Neural progenitor cell (in vitro differentiated cells): ENCODE results near the gene OAS1. TPM values are rescaled to one million over a fixed set of nuclear protein-coding genes. Genes with fewer than 3 reads are reported as not detected.
"Not testable (repeated sequence)": the region's sequence is repeated elsewhere in the genome, so short reads cannot be mapped to it uniquely, and the experiment has no call there.

ENCODE experiments used
- DNase-seq: peaks from one replicate; pipeline ENCODE4 v3.0.0-alpha.2; 2016; ENCODE audit warnings: low spot score
- H2AFZ ChIP-seq: fragments of 200-600 bp; sonication (generic); replicated peaks from 2 replicates; pipeline ENCODE4 v1.6.1; 2016; ENCODE audit warnings: antibody characterized with exemption
- H3F3A ChIP-seq: fragments of 200-600 bp; sonication (generic); 2 replicates; pipeline ENCODE4 v1.6.1; 2016; ENCODE audit warnings: antibody characterized with exemption, low read depth
- H3K27ac ChIP-seq: fragments of 200-600 bp; sonication (generic); 2 replicates; pipeline ENCODE4 v1.5.1; 2016; ENCODE audit warnings: mild to moderate bottlenecking
- H3K27me3 ChIP-seq: fragments of 200-600 bp; sonication (generic); 2 replicates; pipeline ENCODE4 v1.6.1; 2016; ENCODE audit warnings: mild to moderate bottlenecking, moderate library complexity
- H3K36me3 ChIP-seq: fragments of 200-600 bp; sonication (generic); 2 replicates; pipeline ENCODE4 v1.5.1; 2016
- H3K4me1 ChIP-seq: fragments of 200-600 bp; sonication (generic); 2 replicates; pipeline ENCODE4 v1.6.1; 2016; ENCODE audit warnings: mixed run types
- H3K4me2 ChIP-seq: fragments of 200-600 bp; sonication (generic); 2 replicates; pipeline ENCODE4 v1.6.1; 2016
- H3K4me3 ChIP-seq: fragments of 200-600 bp; sonication (generic); 2 replicates; pipeline ENCODE4 v1.5.1; 2016
- H3K79me2 ChIP-seq: fragments of 200-600 bp; sonication (generic); 2 replicates; pipeline ENCODE4 v1.6.1; 2016; ENCODE audit warnings: low read depth
- H3K9ac ChIP-seq: fragments of 200-600 bp; sonication (generic); 2 replicates; pipeline ENCODE4 v1.6.1; 2016
- H3K9me3 ChIP-seq: fragments of 200-600 bp; sonication (generic); 2 replicates; pipeline ENCODE4 v1.5.1; 2016; ENCODE audit warnings: low read depth
- H4K20me1 ChIP-seq: fragments of 200-600 bp; sonication (generic); 2 replicates; pipeline ENCODE4 v1.6.1; 2016; ENCODE audit warnings: low read depth
- H3K27ac Mint-ChIP-seq: 3 replicates; pipeline ENCODE4 v1.8.0; 2021; ENCODE audit warnings: mixed read lengths
- H3K27me3 Mint-ChIP-seq: 2 replicates; pipeline ENCODE4 v1.8.0; 2022; ENCODE audit warnings: low read depth, mild to moderate bottlenecking, inconsistent platforms, moderate library complexity, mixed read lengths; ENCODE audit not compliant: insufficient read depth
- H3K36me3 Mint-ChIP-seq: 3 replicates; pipeline ENCODE4 v1.8.0; 2021; ENCODE audit warnings: mixed read lengths
- H3K4me1 Mint-ChIP-seq: 3 replicates; pipeline ENCODE4 v1.8.0; 2021; ENCODE audit warnings: mixed read lengths
- H3K4me3 Mint-ChIP-seq: 3 replicates; pipeline ENCODE4 v1.8.0; 2021; ENCODE audit warnings: mild to moderate bottlenecking, moderate library complexity, mixed read lengths
- H3K9me3 Mint-ChIP-seq: 3 replicates; pipeline ENCODE4 v1.8.0; 2020; ENCODE audit warnings: mixed read lengths
- EZH2 ChIP-seq: fragments of 200-600 bp; sonication (generic); IDR thresholded peaks from 2 replicates; pipeline ENCODE4 v1.6.1; 2017; ENCODE audit warnings: antibody characterized with exemption, mild to moderate bottlenecking, moderate library complexity
- EZH2phosphoT487 ChIP-seq: fragments of 200-600 bp; sonication (generic); IDR thresholded peaks from 2 replicates; pipeline ENCODE4 v1.6.1; 2017; ENCODE audit warnings: antibody characterized with exemption
- total RNA-seq: library from RNA; depleted of rRNA; stranded (reverse); fragments of >200 nt; gene quantifications from 2 replicates; pipeline ENCODE4 v1.2.3, GENCODE V29; 2015; ENCODE audit warnings: low replicate concordance
- TF ChIP-seq, protein P1 (sequence below): fragments of 200-600 bp; sonication (generic); IDR thresholded peaks from 2 replicates; pipeline ENCODE4 v1.5.1; 2017; ENCODE audit warnings: antibody characterized with exemption, mild to moderate bottlenecking

The OAS1 gene
- total RNA-seq, 1 donor from 2014 or later, result not detected

DNA sequence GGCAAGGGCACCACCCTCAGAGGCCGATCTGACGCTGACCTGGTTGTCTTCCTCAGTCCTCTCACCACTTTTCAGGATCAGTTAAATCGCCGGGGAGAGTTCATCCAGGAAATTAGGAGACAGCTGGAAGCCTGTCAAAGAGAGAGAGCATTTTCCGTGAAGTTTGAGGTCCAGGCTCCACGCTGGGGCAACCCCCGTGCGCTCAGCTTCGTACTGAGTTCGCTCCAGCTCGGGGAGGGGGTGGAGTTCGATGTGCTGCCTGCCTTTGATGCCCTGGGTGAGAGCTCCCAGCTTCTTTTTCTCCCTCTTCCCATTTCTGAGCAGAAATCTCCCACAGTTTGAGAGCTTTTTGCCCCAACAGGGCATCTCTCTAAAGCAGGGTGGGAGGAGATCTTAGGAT, 1.8 kb downstream of the OAS1 start:
- Histone ChIP-seq H3K4me3 (no peak overlapping the region), H3K4me2 (no peak overlapping the region), H3F3A (no peaks in the 10 kb centered on the region), H2AFZ (no peak overlapping the region), H3K36me3 (no peaks in the 10 kb centered on the region), H3K4me1 (peaks cover 6% of the 10 kb centered on the region), H3K79me2 (no peaks in the 10 kb centered on the region), H3K27me3 (no peaks in the 10 kb centered on the region), H4K20me1 (no peaks in the 10 kb centered on the region), H3K9me3 (peaks cover 5% of the 10 kb centered on the region), H3K27ac (no peak overlapping the region), H3K9ac (no peak overlapping the region)
- TF ChIP-seq EZH2 (no peak), EZH2phosphoT487 (no peak)
- TF ChIP-seq, protein P1, sequence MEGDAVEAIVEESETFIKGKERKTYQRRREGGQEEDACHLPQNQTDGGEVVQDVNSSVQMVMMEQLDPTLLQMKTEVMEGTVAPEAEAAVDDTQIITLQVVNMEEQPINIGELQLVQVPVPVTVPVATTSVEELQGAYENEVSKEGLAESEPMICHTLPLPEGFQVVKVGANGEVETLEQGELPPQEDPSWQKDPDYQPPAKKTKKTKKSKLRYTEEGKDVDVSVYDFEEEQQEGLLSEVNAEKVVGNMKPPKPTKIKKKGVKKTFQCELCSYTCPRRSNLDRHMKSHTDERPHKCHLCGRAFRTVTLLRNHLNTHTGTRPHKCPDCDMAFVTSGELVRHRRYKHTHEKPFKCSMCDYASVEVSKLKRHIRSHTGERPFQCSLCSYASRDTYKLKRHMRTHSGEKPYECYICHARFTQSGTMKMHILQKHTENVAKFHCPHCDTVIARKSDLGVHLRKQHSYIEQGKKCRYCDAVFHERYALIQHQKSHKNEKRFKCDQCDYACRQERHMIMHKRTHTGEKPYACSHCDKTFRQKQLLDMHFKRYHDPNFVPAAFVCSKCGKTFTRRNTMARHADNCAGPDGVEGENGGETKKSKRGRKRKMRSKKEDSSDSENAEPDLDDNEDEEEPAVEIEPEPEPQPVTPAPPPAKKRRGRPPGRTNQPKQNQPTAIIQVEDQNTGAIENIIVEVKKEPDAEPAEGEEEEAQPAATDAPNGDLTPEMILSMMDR, result no peak
- DNase-seq, result no peak
- H3K36me3 Mint-ChIP-seq, result no peaks in the 10 kb centered on the region
- no peak overlapping the region for H3K27ac Mint-ChIP-seq
- no peak overlapping the region for H3K4me3 Mint-ChIP-seq
- H3K4me1 Mint-ChIP-seq, result peaks cover 7% of the 10 kb centered on the region
- H3K27me3 Mint-ChIP-seq, result peaks cover 10% of the 10 kb centered on the region
- peaks cover 23% of the 10 kb centered on the region for H3K9me3 Mint-ChIP-seq

DNA sequence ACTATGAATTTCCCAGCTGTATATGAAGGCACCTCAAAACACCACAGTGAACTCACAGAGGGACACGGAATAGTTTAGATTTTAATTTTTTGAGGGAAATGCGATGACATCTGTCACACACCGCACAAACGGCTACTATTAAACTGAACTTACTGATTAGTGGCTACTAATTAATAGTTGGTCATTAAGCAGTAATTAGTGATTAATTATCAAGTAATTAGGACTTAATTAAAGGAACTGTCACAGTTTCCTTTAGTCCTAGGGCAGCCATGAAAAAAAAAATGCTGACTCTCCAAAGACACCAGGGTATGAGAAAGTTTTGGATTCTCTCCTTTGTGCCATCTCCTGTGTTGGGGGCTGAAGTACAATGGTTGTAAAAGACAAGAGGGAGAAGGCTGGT, 2.9 kb downstream of the OAS1 start:
- Mint-ChIP-seq H3K4me1 (peaks cover 7% of the 10 kb centered on the region), H3K27me3 (peaks cover 9% of the 10 kb centered on the region), H3K36me3 (no peaks in the 10 kb centered on the region), H3K9me3 (peaks cover 25% of the 10 kb centered on the region), H3K27ac (no peak overlapping the region), H3K4me3 (no peak overlapping the region)
- H3K4me3 ChIP-seq, result no peak overlapping the region
- no peak overlapping the region for H3K4me2 ChIP-seq
- H3K27me3 ChIP-seq, result no peaks in the 10 kb centered on the region
- TF ChIP-seq, protein P1, result no peak
- no peak for TF ChIP-seq EZH2phosphoT487
- no peak for TF ChIP-seq EZH2
- no peaks in the 10 kb centered on the region for H3K36me3 ChIP-seq
- no peak overlapping the region for H3K9ac ChIP-seq
- H3K9me3 ChIP-seq, result peaks cover 5% of the 10 kb centered on the region
- H3K27ac ChIP-seq, result no peak overlapping the region
- H3K79me2 ChIP-seq, result no peaks in the 10 kb centered on the region
- H2AFZ ChIP-seq, result no peak overlapping the region
- no peaks in the 10 kb centered on the region for H4K20me1 ChIP-seq
- H3K4me1 ChIP-seq, result peaks cover 6% of the 10 kb centered on the region
- DNase-seq, result no peak
- no peaks in the 10 kb centered on the region for H3F3A ChIP-seq

DNA sequence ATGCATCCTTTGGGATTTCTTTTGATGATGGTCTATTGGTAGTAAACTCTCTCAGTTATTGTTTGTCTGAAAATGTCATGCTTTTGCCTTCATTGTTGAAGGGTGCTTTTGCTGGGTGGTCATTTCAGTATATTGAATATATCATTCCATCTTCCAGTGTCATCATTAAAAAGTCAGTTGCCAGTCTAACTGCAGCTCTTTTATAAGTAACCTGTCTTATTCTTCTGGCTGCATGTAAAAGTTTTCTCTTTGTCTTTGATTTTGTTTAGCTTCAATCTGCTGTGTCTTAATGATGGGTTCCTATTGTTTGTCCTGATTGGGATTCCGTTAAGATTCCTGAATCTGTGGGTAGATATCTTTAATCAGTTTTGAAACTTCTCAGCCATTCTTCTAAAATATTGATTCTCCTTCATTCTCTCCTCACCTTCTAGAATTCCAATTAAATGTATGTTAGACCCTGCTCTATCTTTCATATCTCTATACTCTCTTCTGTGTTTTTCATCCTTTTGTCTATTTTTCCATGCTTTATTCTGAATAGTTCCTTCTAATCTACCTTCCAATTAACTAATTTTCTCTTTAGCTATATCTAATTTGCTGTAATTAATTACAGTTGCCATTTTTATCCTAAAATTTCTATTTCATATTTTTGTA, 6.4 kb downstream of the OAS1 start:
- no peaks in the 10 kb centered on the region for H3K4me1 ChIP-seq
- TF ChIP-seq EZH2 (no peak), EZH2phosphoT487 (no peak)
- TF ChIP-seq, protein P1, result no peak
- Mint-ChIP-seq H3K27me3 (peaks cover 2% of the 10 kb centered on the region), H3K4me1 (no peaks in the 10 kb centered on the region), H3K4me3 (no peak overlapping the region), H3K36me3 (no peaks in the 10 kb centered on the region), H3K9me3 (peaks cover 32% of the 10 kb centered on the region), H3K27ac (no peak overlapping the region)
- no peaks in the 10 kb centered on the region for H3K27me3 ChIP-seq
- no peak for DNase-seq
- no peaks in the 10 kb centered on the region for H3F3A ChIP-seq
- no peaks in the 10 kb centered on the region for H4K20me1 ChIP-seq
- H3K27ac ChIP-seq, result no peak overlapping the region
- H3K4me3 ChIP-seq, result no peak overlapping the region
- no peak overlapping the region for H2AFZ ChIP-seq
- H3K79me2 ChIP-seq, result no peaks in the 10 kb centered on the region
- H3K36me3 ChIP-seq, result no peaks in the 10 kb centered on the region
- H3K4me2 ChIP-seq, result no peak overlapping the region
- no peak overlapping the region for H3K9ac ChIP-seq
- peaks cover 5% of the 10 kb centered on the region for H3K9me3 ChIP-seq

DNA sequence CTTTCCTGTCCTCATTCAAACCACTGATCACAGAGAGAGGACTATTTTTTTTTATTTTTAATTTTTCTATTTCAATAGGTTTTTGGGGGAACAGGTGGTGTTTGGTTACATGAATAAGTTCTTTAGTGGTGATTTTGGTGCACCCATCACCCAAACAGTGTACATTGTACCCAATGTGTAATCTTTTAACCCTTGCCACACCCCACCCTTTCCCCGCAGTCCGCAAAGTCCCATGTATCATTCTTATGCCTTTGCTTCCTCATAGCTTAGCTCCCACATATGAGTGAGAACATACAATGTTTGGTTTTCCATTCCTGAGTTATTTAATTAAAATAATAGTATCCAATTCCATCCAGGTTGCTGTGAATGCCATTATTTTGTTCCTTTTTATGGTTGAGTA, 7.1 kb downstream of the OAS1 start:
- not testable (repeated sequence) for H3K9ac ChIP-seq, H3K4me3 ChIP-seq, H3F3A ChIP-seq, H3K4me3 Mint-ChIP-seq, H3K9me3 ChIP-seq, H3K4me1 Mint-ChIP-seq, H3K4me2 ChIP-seq, H3K27ac ChIP-seq, DNase-seq, H3K27ac Mint-ChIP-seq, H3K36me3 Mint-ChIP-seq, H3K79me2 ChIP-seq, H3K4me1 ChIP-seq, H2AFZ ChIP-seq, H3K27me3 ChIP-seq, H3K27me3 Mint-ChIP-seq, H4K20me1 ChIP-seq, H3K36me3 ChIP-seq
- peaks cover 32% of the 10 kb centered on the region for H3K9me3 Mint-ChIP-seq
